GM21515 (cell line): ENCODE results near the gene PON3.

ENCODE experiments used
- ATAC-seq: cut with Tn5 transposase; IDR thresholded peaks from one replicate; pipeline ENCODE4 v1.9.1; 2021; ENCODE audit not compliant: unreplicated experiment

The PON3 gene

DNA sequence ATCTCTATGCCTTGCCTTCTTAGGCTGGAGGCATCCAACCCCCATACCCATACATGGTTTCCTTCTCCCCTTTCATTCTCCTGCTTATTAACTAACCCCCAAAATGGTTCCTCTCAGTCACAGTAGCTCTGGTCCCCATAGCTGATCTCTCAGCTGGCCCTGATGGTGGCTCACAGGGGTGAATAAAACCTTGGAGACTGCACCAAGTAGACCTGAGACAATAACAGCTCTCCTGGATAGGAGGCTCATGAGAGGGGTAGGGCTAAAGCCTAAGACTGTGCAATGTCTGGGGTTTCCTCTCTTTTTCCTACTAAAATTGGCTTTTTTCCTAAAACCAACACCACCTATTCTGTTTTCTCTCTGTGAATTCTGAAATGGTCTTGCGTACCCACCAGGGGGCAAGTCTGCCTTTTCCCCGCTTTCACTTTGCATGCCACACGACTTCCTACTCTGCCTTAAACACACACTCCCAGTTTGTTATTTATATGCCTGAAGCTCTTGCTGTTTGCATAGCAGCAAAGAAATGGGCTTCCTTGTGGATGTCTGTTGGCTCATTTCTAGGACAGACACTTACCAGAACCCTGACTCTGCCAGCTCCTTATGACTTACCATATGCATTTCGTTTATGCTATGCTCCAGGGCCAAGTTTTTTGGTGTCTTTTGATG, 53.4 kb downstream of the PON3 start:
- ATAC-seq: no peak

DNA sequence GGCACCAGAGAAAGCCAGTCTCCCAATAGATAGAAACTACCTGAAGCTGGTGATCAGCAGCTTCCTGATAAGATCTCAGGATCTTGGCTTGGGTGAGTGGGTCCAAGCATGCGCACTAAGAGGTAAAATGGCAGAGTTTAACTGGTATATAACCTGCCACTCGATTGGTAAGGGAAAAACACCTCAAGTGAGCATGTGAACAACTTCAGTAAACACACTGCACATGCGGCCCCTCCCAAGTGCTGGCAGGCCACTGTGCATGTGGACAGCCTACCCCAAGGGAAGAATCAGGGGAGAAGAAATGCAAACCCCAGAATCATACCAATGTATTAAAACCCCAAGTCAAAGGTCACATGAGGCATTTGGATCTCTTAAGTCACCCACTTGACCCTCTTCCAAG, 54.1 kb downstream of the PON3 start:
- ATAC-seq: no peak

DNA sequence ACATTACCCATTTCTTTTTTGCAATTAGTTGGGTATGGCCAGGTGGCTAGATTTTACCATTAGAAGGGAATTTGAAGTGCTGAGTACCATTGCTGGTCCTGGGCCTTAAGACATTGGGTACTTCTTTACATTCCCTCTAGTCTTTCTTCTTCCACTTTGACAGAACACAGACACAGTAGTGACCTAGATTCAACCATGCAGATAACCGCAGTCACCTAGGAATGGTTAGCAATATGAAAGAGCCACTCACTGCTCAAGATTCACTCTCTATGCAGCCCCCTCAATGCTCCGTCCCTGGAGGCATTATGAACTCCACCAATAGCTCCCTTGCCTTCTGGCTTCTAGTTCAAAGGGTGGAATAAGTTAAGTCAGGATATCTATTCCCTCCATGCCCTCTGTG, 55.7 kb downstream of the PON3 start:
- ATAC-seq: no peak

- no peak for ATAC-seq
Observed at GRCh38 chr7:95338832-95339231, 57.3 kb downstream of the PON3 start.

- no peak for ATAC-seq
Observed at GRCh38 chr7:95335093-95335492, 61.1 kb downstream of the PON3 start.

- no peak for ATAC-seq
Observed at GRCh38 chr7:95334447-95334846, 61.7 kb downstream of the PON3 start.

DNA sequence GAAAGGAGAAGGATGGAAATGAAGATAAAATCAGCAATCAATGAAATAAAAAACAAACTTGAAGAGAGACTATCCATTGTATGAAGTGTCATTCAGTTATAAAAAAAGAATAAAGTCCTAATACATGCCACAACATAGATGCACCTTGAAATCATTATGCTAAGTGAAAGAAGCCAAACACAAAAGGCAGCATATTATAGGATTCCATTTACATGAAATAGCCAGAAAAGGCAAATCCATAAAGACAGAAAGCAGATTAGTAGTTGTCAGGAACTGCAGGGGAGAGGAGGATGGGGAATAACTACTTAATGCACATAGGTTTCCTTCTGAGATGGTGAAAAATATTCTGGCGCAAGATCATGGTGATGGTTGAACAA, 65.2 kb downstream of the PON3 start:
- peak; percentile 29 for ATAC-seq

DNA sequence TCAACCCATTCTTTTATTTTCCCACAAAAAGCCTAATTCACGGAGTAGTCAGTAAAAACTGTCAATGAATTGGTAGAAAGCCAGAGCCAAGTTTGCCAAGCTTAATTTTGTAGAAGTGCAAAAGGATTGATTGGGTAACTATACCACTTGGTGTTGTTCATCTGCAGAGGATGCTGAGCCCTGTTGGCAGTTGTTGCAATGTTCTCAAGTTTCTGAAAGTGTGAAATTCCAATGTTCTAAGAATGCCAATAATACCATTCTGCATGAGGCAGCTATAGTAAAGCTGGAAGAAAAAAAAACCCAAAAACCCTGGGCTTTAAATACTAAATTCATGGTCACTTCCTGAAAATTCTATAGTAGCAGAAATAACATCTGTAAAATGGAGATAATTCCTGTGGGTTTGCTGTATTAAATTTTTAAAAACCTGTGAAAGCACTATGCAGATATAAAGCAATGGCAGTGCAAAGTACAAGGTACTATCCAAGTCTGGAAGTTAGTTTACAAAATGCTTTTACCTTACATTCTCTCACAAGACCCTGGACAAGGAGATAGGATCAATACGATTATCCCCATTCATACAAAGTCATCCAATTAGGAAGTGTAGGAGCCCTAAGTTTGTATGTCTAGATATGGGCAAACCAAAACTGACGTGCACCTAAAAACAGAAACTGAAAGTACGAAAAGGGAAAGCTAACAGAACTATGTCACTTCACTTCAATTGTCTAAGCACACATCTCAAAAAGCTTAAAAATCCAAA, 65.8 kb downstream of the PON3 start:
- ATAC-seq: peak; percentile 97

GRCh38 chr7:95327356-95327755, 68.8 kb downstream of the PON3 start:
- no peak for ATAC-seq

GRCh38 chr7:95324431-95324830, 71.7 kb downstream of the PON3 start, which contains the start of gene PON1:
Gene PON1 (minus strand): TSS chr7:95324532. CDS start chr7:95324475, 57 bp downstream.
- peak; percentile 71 for ATAC-seq

DNA sequence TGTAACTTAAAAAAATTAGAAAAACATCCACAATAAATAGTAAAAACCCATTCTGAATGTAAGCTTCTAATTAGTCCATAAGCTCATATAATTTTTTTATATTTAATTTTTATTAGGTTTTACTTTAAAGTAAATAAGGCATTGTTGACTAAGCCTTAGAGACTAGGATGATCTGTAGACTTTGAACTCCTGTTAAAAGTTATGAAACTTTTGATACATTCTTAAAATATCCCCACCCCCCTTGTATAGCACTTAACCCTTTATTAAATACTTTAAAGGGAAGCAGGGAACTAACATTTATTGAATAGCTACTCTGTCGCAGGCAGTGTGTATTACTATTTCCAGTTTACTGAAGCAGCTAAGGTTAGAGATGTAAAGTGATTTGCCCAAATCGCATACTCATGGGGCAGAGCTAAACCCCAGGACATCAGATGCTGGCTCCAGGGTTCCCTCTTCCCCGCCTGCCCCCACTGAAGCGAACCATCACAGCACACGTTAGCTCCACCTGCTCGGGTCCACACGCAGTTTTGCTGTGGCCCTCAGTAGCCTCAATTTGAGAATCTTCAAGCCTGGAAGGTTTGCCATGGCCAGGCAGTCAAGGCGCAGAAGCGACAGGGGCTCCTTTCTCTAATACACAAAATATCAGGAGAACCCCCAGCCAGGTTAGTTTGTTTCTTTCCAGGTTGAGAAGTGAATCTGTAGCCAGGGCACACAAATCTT, 72.6 kb downstream of the PON3 start:
- no peak for ATAC-seq

- ATAC-seq: no peak
Observed at GRCh38 chr7:95322854-95323253, 73.3 kb downstream of the PON3 start.

- ATAC-seq: no peak
Observed at GRCh38 chr7:95322396-95322795, 73.8 kb downstream of the PON3 start.

GRCh38 chr7:95321720-95322119, 74.5 kb downstream of the PON3 start:
- ATAC-seq: no peak

DNA sequence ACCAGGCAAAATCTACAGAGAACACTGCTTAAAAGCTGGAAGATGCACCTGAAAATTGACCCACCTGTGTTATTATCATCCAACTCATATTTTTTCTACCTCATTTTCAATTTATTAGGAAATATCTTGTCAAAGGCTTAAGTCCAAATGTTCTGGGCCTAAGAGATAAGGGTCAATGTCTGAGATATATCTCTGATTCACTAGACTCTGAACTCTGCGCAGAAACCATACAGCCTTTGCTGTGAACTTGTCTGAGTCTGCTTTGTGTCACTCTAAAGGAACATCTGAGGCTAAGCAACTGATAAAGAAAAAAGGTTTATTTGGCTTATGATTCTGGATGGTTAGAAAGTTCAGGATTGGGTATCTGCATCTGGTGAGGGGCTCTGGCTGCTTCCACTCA, 75.5 kb downstream of the PON3 start:
- ATAC-seq: no peak

DNA sequence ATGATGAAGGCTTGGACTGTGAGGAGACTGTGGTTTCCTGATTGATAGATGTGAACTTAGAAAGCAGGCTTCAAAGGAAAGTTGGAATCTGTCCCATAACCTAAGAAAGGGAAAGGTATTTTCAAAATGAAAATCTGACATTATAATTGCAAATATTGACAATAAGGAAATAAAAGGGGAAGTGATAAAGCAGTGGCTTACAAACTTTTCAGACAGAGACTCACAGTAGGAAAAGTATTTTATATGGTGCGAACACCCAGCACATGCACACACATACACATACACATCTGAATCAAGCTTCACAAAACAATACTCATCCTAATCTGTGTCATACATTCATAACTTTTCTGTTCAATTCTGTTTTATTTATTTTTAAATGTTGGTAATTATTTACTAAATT, 76.6 kb downstream of the PON3 start:
- ATAC-seq: no peak

DNA sequence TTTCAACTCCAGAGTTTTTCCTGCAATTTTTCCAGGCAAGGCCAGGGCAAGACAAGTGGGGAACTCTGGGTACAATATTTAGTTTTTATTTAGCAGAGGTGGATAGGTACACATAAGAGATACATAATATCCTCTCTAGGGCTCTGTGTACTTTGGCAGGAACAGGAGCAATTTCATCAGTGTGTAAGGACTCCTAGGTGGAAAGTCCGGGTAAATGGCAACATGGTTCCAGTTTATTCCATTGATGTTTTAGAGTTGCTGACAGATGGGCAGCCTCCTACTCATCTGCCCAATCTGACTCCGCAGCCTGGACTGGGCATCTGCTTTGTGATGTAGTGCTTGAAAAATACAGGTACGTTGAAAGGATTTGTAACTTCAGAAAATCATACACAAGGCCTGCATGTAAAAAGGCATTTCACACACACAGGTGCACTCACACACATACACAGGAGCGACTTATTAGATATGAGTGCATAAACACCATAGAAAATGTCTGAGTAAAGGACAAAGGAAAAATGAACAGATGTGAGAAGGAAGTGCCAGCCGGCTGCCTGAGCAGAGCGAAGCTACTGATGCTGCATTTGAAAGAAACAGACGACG, 77.6 kb downstream of the PON3 start:
- ATAC-seq: no peak

DNA sequence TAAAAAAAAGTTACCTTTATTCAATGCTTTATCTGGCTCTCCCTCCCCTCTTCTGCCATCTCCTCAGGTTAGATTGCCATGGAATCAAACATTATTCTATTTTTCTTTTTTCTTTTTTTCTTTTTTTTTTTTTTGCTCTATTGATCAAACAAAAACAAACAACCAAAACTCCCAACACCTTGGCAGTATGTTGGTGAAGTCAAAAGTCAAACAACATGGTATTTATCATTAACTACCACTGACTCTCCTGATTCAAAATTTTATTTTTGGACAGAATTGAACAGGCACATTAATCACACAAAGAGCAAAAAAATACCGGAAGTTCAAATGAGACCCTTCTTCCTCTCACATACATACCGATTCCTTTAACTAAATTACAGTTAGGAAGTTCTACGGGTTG, 78.2 kb downstream of the PON3 start:
- ATAC-seq: no peak

- no peak for ATAC-seq
Observed at GRCh38 chr7:95317546-95317945, 78.6 kb downstream of the PON3 start.

DNA sequence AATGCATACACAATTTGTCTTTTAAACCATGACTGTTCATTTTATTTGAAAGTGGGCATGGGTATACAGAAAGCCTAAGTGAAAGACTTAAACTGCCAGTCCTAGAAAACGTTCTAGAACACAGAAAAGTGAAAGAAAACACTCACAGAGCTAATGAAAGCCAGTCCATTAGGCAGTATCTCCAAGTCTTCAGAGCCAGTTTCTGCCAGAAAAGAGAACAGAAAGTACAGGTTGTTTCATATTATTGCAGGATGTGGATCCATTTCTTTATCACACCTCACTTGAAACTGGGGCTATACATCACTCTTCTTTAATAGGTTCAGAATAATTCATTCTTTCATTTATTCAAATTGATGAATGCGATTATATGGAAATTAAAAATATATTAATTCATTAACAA, 79.6 kb downstream of the PON3 start:
- ATAC-seq: peak; percentile 76

GRCh38 chr7:95312561-95312960, 83.6 kb downstream of the PON3 start:
- no peak for ATAC-seq

DNA sequence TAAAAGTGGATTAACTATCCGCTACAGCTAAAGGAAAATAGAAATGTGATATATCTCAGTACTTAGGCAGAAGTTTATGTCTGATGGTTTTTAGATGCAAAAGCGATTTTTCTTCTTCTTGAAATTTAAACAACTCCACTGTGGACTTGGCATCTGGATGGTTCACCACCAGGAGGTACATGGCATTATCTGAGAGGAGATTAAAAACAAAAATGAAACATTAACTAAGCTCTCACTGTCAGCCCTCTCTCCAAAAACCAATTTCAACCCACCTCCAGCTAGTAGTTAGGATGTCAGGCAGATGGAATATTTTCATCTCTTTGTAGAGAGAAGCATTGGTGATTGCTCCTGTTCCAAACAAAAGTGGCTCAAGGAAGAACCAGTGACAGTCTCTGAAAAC, 84.8 kb downstream of the PON3 start:
- no peak for ATAC-seq
